Head of caudate nucleus (tissue), 42 donors: Measurements from ENCODE around the gene INO80C.
A peak's percentile ranks its signal among the peaks of the same experiment; 100 is the strongest.

Source experiments
- DNase-seq, 42 donors: peaks; one replicate each; pipeline versions ENCODE4 v3.0.0 to v3.0.0-alpha.2; 2020 to 2021; ENCODE audit warnings: mixed read lengths in 7 of 42
- intact Hi-C: fragments of 100-400 bp; cut with DNase I; formaldehyde crosslinking; loops from one replicate; pipeline ENCODE4 v1.15.0; 2022

INO80C gene

GRCh38 chr18:35497370-35498197 lies at the start of gene INO80C:
INO80C (minus strand) TSS chr18:35497960; CDS start chr18:35497874, 86 bp downstream.
- intact Hi-C loops, result loop anchor here (5.0 kb wide), 1 partner anchor 90 kb away; no protein-coding TSS in a partner anchor
- peak; percentile 78 to 96 (median 89) for DNase-seq

GRCh38 chr18:35547008-35547605 lies 49.3 kb upstream of the INO80C start:
- intact Hi-C loops, result no loop called here
- DNase-seq, result no peak

GRCh38 chr18:35542356-35542755 lies 44.6 kb upstream of the INO80C start:
- intact Hi-C loops, result no loop called here
- no peak for DNase-seq

GRCh38 chr18:35535297-35535696 lies 37.5 kb upstream of the INO80C start:
- intact Hi-C loops, result no loop called here
- no peak for DNase-seq

GRCh38 chr18:35533916-35534405 lies 36.2 kb upstream of the INO80C start:
- DNase-seq, result no peak
- intact Hi-C loops, result no loop called here

- no peak for DNase-seq
- intact Hi-C loops, result no loop called here
Observed at GRCh38 chr18:35528749-35529274, 31.1 kb upstream of the INO80C start.

- DNase-seq, result peak in 11 of 42 donors; percentile 5 to 44 (median 21)
- intact Hi-C loops, result no loop called here
Observed at GRCh38 chr18:35526495-35527059, 28.8 kb upstream of the INO80C start.

GRCh38 chr18:35525795-35526494 lies 28.2 kb upstream of the INO80C start:
- peak in 7 of 42 donors; percentile 6 to 47 (median 33) for DNase-seq
- intact Hi-C loops, result no loop called here

GRCh38 chr18:35524226-35524625 lies 26.5 kb upstream of the INO80C start:
- DNase-seq, result peak; percentile 23 to 83 (median 50)
- intact Hi-C loops, result no loop called here

GRCh38 chr18:35522130-35522959 lies 24.6 kb upstream of the INO80C start:
- DNase-seq, result no peak
- intact Hi-C loops, result no loop called here

GRCh38 chr18:35521133-35521532 lies 23.4 kb upstream of the INO80C start:
- intact Hi-C loops, result no loop called here

GRCh38 chr18:35519148-35519899 lies 21.6 kb upstream of the INO80C start:
- intact Hi-C loops, result no loop called here

More at GRCh38 chr18:35521133-35521532, 23.4 kb upstream of the INO80C start:
- peak in 1 of 42 donors; percentile 15 for DNase-seq

GRCh38 chr18:35517715-35518114 lies 20.0 kb upstream of the INO80C start:
- intact Hi-C loops, result no loop called here
- DNase-seq, result no peak

More at GRCh38 chr18:35519148-35519899, 21.6 kb upstream of the INO80C start:
- no peak for DNase-seq

- intact Hi-C loops, result no loop called here
- DNase-seq, result peak in 1 of 42 donors; percentile 2
Observed at GRCh38 chr18:35516789-35517188, 19.0 kb upstream of the INO80C start.

GRCh38 chr18:35516351-35516750 lies 18.6 kb upstream of the INO80C start:
- intact Hi-C loops, result no loop called here

GRCh38 chr18:35515460-35516130 lies 17.8 kb upstream of the INO80C start:
- intact Hi-C loops, result no loop called here
- peak in 1 of 42 donors; percentile 6 for DNase-seq

More at GRCh38 chr18:35516351-35516750, 18.6 kb upstream of the INO80C start:
- DNase-seq, result peak in 1 of 42 donors; percentile 4
